Cerebellar cortex (tissue), 1 donor: ENCODE data around the gene NBAS.
"Not testable (repeated sequence)": the region's sequence is repeated elsewhere in the genome, so short reads cannot be mapped to it uniquely, and the experiment has no call there.

Experiments
- DNase-seq: peaks from one replicate; pipeline ENCODE4 v3.0.0-alpha.2; 2015; ENCODE audit warnings: low spot score

NBAS gene

DNA sequence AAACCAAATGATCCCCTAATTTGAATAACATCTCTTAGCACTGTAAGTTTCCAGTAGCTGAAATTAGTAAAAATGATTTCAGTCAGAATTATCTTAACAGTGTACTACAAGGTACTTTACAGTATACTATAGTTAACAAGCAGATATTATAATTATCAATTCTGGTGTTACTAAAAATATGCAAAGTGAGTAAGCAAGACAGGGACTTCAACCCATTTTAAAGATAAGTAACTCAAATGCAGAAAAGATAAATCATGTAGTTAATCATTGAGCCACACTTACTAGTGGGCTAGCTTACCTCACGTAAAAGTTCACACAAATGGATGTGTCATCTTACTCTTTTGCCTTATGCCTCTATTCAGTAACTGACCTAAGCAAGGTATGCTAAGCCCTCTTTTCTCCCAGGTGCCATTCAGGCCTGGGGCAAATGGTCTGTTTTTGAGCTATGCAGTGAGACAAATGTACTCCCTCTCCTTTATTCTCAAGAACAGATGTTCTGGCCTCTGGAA is 101.0 kb downstream of the NBAS start:
- no peak for DNase-seq

DNA sequence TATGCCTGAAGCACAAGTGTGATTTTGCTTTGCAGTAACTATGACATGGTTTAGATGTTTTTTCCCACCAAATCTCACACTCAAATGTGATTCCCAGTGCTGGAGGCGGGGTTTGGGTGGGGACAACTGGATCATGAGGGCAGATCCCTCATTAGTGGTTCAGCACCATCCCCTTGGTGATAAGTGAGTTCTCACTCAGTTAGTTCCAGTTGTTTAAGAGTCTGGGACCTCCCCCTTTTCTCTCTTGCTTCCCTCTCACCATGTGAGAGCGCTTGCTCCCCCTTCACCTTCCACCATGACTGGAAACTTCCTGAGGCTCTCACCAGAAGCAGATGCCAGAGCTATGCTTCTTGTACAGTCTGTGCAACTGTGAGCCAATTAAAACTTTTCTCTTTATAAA is 102.9 kb downstream of the NBAS start:
- DNase-seq: no peak

DNA sequence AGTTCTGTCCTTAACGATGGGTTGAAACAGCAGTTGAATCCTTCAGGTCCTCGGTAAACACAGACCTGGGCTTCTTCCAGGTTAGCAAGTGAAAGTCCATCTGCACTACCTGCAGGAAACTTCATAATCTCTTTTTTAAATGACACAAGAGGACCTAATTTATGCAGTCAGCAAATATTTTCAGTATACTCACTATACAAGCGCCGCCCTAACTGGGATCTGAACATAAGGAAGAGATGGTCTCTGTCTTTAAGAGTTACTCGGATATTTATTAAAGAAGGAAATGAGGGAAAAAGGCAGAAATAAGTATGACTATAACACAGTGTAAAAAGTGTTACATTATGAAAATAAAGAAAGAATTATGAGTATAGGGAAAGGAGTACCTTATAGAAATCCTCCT is 103.3 kb downstream of the NBAS start:
- DNase-seq: no peak

DNA sequence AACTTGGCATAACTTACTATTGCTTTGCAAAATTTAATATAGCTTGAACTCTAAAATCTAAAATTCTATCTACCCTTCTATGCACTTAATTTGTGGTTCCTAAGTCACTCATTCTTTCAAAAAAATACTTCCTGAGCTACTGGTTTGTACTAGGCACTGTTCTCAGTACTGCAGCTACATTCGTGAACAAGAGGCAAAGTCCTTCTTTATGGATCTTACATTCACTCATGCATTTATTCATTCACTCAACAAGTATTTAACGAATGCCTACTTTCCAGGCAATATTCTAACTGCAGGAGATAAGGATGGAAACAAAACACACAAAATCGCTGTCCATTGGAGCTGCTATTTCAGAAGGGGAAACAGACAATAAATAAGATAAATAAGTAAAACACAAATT is 104.8 kb downstream of the NBAS start:
- no peak for DNase-seq

DNA sequence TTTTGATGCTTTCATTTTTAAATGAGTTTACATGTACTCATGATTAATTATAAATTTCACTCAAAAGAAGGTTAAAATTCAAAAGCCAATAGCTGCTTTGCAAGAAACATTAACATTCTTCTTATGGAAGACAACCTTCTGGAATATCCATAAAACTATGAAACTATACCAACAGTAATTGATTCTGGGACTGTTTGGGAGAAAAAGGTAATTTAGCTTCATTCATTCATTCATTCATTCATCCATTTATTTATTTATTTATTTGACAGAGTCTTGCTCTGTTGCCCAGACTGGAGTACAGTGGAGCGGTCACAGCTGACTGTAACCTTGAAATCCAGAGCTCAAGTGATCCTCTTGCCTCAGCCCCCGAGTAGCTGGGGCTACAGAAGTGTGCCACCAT is 110.3 kb downstream of the NBAS start:
- DNase-seq: no peak

DNA sequence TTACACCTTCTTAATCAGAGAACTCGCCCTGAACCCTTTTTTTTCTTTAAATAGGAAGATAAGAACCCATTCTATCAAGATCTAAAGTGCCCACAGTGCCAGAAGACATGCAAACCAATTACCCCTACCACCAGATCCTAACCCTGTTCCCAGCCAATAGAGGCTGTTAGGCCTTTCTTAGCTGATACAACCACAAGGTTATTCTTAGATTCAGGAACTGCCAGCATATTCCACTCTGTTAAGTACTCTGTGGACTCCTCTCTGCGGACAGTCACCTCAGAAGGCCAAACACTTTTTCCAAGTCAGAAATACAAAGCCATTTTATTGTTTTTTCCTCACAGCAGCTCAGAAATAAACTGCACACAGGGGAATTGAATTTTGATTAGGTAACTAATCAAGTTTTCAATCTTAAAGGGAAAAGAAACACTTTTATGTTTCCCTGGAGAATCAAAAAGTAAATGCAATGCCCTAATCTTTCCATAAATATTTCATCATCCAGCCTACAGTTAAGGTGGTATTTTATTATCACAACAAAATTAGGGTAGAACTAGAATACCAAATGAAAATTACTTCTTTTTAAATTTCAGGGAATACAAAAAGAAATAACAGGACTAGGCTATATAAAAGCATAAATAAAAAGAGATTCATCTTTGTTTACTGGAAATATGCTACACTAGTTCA is 111.4 kb downstream of the NBAS start:
- DNase-seq: no peak

DNA sequence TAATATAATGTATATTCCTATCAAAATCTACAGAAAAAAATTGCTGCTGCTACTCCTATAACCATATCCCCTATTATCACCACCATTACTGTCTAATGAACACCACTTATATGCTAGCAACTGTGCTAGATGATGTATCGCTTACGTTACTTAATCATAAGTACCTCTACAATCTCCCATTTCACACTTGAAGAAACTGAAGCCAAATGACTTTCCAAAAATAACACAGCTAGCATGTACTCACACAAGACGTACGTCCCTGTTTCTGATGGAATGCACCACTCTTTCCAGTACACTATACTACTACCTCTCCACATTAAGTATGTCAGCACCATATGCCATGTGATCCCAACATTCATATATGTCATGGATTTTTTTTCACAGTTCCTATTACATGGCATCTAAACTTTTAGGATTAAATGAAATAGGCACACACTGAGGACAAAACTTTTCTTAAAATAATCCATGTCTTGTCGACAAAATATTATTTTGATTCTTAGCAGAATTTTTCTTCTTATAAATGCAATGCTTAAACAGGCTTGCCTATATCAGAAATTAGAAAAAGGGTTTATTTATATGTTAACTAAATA is 112.8 kb downstream of the NBAS start:
- no peak for DNase-seq

DNA sequence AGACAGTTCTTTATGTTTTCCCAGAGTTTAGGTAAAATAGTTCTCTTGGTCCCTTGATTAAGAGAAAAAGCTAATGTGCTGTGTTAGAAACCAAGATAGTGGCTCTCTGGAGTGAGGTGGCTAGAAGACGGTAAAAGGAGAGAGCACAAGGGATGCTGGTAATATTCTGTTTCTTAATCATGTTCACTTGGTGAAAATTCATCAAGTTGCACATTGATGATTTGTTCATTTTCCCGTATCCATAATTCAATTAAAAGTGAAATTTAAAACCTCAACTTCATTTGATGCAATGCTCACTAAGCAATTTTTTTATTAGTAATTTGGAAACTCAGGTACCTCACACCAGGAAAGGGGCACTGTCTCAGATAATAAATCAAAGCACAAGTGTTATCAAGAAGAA is 113.8 kb downstream of the NBAS start:
- no peak for DNase-seq

DNA sequence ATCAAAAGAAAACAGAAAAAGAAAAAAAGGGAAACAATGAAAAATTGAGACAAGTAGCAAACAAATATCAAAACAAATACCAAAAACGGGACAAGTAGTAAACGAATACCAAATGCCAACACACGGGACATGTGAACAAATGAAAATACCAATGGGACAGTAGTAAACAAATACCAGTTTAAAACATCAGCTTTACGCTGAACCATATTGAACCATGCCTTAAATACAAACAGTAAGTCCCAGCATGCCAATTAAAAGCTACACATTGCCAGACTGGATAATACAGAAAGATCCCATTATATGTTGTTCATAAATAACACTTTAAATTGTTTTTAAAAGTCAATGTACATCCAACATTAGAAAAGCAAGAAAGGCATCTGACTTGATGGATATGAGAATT is 114.2 kb downstream of the NBAS start:
- no peak for DNase-seq

DNA sequence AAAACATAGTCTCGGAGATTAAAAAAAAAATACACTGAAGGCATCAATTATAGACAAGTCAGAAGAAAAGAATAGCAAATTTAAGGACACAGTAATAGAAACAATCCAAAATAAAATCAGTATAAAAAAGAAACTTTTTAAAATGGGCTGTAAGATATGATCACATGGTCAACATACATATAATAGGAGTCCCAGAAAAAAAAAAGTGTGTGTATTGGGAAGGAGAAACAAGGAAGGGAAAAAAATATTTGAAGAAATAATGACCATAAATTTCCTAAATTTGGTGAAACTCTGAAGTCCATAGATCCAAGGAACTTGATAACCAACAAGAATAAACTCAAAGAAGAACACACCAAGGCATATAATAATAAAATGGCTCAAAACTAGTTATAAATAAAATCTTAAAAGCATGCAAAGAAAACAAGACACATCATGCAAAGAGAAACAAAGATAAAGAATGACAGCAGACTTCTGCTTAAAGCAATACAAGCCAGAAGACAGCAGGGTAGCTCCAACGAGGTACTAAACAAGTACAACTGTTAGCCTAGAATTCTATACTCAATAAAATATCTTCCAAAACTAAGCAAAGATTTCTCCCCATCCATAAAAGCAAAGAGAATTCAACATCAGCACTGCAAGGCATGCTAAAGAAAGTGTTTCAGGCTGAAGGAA is 115.1 kb downstream of the NBAS start:
- no peak for DNase-seq

DNA sequence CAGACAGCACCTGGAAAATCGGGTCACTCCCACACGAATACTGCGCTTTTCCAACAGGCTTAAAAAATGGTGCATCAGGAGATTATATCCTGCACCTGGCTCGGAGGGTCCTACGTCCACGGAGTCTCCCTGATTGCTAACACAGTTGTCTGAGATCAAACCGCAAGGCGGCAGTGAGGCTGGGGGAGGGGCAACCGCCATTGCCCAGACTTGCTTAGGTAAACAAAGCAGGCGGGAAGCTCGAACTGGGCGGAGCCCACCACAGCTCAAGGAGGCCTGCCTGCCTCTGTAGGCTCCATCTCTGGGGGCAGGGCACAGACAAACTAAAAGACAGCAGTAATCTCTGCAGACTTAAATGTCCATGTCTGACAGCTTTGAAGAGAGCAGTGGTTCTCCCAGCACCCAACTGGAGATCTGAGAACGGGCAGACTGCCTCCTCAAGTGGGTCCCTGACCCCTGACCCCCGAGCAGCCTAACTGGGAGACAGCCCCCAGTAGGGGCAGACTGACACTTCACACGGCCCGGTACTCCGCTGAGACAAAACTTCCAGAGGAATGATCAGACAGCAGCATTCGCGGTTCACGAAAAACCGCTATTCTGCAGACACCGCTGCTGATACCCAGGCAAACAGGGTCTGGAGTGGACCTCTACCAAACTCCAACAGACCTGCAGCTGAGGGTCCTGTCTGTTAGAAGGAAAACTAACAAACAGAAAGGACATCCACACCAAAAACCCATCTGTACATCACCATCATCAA is 121.2 kb downstream of the NBAS start:
- DNase-seq: not testable (repeated sequence)

DNA sequence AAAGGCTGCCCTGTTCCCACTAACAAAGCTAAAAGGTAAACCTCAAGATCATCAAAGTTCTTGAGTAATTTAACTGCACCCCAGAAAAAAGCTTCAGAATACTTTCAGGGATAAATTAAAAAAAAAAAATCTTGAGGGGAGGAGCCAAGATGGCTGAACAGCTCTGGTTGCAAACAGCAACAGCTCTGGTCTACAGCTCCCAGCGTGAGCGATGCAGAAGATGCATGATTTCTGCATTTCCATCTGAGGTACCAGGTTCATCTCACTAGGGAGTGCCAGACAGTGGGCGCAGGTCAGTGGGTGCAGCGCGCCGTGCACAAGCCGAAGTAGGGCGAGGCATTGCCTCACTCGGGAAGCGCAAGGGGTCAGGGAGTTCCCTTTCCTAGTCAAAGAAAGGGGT is 121.8 kb downstream of the NBAS start:
- DNase-seq: not testable (repeated sequence)

DNA sequence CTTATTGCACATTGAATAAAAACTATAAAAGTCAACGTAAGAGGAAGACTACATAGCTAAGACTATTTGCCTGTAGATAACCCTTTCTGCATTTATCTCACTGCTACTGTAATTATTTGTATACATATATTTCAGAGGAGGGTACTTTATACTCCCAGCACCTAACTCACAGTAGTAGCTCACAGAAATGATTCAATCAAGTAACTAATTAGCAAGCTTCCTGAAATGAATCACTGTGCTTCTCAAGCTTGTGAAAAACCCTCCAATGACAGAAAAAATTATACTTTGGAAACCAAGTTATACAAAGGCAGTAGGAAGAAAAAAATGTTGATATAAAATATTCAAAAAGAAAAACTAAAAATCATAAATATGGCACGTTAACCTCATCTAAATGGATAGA is 124.9 kb downstream of the NBAS start:
- no peak for DNase-seq

DNA sequence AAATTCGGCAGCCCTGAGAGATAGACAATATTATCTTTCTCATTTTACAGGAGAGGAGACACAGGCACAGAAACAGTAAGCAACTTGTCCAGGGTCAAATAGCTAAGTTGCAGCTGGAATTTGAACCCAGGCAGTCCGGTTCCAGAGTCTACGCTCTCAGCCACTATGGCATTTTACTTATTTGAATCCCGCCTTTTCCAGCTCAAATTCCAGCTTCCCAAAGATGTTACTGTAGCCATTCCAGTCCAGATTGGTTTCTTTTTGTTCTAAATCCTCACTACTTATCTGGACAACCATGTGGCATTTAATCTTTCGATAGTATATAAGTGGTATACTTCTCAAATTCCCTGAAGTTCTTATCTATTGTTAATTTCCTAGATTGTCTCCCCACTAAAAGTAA is 125.7 kb downstream of the NBAS start:
- no peak for DNase-seq

DNA sequence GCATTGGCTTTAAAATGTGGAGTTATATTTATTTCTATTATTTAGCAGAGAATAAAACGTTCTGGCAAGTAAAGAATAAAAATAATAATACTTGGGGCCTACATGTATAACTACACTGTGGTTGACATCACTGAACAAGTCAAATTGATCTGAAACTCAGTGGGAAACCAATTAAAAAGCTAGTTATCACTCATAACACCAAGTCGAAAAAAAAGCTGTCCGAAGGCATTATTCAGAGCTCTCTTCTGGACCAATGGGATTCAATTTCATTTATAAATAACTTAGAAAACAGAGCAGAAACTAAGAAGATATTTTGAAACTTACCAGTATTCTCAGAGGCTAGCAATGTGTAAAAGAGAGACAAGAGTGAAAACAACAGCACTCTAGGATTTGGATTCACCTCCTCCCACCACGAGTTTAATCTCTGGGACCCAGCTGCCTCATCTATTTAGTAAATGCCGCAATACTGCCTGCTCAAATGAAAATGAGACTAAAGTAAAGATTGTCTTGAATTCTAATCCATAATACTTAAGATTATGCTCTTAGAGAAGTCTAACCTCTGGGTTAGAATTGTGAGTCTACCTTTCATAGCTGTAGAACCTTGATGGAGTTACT is 128.4 kb downstream of the NBAS start:
- no peak for DNase-seq

DNA sequence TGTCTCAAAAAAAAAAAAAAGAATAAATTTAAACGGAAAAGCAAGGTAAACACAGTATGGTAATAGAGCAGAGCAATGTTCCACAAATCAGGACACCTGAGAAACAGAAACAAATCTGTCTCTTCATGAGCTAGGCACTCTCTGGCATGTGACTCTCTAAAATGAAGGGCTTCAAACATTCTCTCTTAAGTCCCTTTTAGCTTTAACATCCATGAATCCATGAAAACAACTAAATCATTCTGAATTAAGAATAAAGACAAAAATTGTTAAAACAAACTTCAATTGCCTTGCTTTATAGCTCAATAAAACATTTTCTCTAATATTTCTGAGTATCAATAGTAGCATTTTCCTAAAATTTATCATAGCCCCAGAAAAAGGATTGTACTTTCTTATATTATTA is 132.1 kb downstream of the NBAS start:
- no peak for DNase-seq

DNA sequence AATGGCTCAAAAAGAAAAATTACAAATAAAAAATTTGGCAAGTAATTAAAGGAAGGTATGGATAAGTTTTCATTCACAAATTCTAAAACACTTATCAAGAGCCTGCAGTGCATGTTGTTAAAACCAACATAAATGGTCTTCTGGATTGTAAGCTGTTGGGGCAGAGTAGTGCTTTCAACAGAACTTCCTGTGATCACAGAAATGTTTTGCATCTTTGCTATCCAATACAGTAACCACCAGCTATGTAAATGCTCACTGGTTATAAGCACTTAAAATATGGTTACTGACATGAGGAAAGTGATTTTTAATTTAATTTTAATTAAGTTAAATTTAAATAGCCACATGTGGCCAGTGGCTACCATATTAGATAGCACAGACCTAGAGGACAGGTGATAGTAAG is 133.1 kb downstream of the NBAS start:
- no peak for DNase-seq

DNA sequence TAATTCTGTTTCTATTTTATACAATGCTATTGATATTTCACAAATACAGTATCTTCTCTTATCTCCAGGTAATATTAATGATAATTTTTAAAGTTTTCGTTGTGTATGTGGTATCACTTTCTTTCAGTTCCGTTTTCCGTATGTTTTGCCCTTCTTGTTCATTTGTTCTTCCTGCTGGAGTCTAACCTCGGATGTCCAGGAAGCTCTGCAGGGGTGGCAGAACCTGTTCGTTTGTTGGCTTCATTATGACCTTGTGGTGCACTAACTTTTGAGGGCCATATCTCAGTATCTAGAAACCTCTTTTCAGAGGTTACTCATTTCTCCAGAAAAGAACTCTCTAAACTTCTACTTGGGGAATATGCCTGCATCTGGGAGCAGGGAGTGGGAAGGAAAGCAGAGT is 134.5 kb downstream of the NBAS start:
- no peak for DNase-seq

DNA sequence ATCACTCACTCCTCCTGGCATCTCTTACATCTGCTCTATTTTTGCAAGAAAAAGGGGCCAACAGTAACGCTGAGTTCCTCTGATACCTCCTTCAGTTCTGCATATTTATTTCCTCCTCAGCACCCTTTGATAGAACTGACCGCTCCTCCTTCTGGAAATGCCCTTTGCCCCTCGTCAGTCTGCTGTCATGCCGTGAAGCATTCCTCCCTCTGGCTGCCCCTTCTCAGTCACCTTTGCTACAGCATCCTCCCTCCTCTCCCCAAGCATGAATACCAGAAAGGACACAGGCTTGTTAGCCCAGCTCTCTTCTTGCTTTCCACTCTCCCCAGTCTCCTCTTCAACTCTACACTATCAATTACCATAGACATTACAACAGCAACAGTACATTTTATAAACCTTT is 135.4 kb downstream of the NBAS start:
- DNase-seq: no peak

DNA sequence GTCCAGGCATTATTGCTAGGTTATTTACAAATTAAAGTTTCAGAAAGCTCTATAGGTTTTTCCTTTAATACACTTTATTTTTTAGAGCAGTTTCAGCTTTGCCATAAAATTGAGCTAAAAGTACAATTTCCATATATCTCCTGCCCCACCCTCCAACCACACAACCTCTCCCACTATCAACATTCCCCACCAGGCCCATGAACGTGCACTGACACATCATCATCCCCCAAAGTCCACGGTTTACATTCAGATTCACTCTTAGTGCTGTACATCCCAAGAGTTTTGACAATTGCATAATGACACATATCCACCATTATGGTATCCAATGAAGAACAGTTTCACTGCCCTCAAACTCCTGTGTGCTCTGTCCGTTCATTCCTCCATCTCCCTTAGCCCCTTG is 139.4 kb downstream of the NBAS start:
- DNase-seq: no peak

DNA sequence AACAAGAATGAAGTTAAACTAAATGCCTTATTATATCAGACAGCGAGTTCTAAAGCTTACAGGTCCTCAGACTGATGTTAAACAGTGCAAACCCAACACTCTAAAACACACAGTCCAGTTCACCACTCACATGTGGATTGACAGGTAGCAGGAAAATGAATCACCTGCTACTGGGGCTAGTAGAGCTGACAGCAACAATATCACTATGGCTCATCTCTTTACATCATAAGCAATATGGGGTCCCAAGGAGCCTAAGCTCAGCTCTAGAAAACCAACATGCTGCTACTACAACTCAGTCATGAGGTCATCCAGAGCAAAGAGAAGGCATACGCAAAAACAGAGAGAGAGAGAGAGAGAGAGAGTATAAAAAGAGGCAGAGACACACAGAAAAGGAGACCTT is 145.4 kb downstream of the NBAS start:
- no peak for DNase-seq

DNA sequence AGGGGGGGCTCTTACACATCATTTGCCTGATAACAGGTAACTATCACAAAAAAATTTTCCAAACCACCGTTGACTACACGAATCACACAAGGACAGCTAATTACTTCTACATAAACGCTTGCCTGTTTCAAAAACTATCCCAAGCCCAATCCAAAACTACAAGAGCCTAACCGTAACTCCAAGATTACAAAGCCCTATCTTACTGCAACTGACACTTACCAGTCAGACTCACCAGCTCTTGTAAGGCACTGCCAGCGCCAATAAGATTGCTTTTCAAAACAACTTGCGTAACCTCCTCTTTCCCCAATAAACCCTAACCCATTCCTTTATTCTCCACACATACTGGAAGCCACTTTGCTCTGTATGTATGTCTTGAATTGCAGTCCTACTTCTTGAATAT is 148.4 kb downstream of the NBAS start:
- no peak for DNase-seq
